Esophagus squamous epithelium (tissue), 5 donors: ENCODE data around the gene TPCN2. TPM values are rescaled to one million over a fixed set of nuclear protein-coding genes. Genes with fewer than 3 reads are reported as not detected.

Experiments
- DNase-seq: peaks from one replicate; lab custom pipeline; 2025; lab: John Stamatoyannopoulos, UW
- H3K27ac ChIP-seq, 4 donors: fragments of 200-600 bp; sonication (generic); one replicate each; pipeline ENCODE4 v1.5.1; 2016 to 2019; ENCODE audit warnings: mild to moderate bottlenecking in 1 of 4
- H3K27me3 ChIP-seq, 4 donors: fragments of 200-600 bp; sonication (generic); 1 replicate in 3 of 4; 2 replicates in 1 of 4; pipeline versions ENCODE4 v1.5.1 to v1.6.0; 2017 to 2021; ENCODE audit warnings: antibody characterized with exemption in 1 of 4
- H3K36me3 ChIP-seq, 3 donors: fragments of 200-600 bp; sonication (generic); one replicate each; pipeline ENCODE4 v1.5.1; 2016 to 2019
- H3K4me1 ChIP-seq, 3 donors: fragments of 200-600 bp; sonication (generic); one replicate each; pipeline ENCODE4 v1.5.1; 2017 to 2019
- H3K4me3 ChIP-seq, 4 donors: fragments of 200-600 bp; sonication (generic); 1 replicate in 3 of 4; 2 replicates in 1 of 4; pipeline ENCODE4 v1.5.1; 2016 to 2019; ENCODE audit warnings: mild to moderate bottlenecking in 2 of 4, moderate library complexity in 1 of 4
- H3K9me3 ChIP-seq, 3 donors: fragments of 200-600 bp; sonication (generic); one replicate each; pipeline ENCODE4 v1.5.1; 2016 to 2019
- CTCF ChIP-seq, 6 experiments: fragments of 450-650 bp in 4 of 6; fragments of 200-600 bp in 2 of 6; sonication (generic) in 2 of 6; IDR thresholded peaks; one replicate each; pipeline ENCODE4 v1.5.1; 2016 to 2019; ENCODE audit warnings: antibody characterized with exemption in 6 of 6, mild to moderate bottlenecking in 4 of 6, moderate library complexity in 4 of 6
- POLR2A ChIP-seq, 4 donors: fragments of 450-650 bp; IDR thresholded peaks; one replicate each; pipeline ENCODE4 v1.6.1; 2017; ENCODE audit warnings: antibody characterized with exemption in 4 of 4, mild to moderate bottlenecking in 4 of 4, moderate library complexity in 3 of 4
- WGBS, 2 donors: methylation state at CpG; one replicate each; pipeline ENCODE4 v1.1.5; 2018; 5-methylcytosine and 5-hydroxymethylcytosine counted together
- intact Hi-C: fragments of 100-400 bp; cut with DNase I; formaldehyde crosslinking; loops from one replicate; pipeline ENCODE4 v1.15.0; 2022
- total RNA-seq, 4 donors: library from RNA; depleted of rRNA; stranded (reverse); fragments of >200 nt; gene quantifications; one replicate each; pipeline ENCODE4 v1.1.0, GENCODE V29; 2016
- donor health status: DM: yes; HTN: yes; CAD: no.

TPCN2 gene
- total RNA-seq, 4 donors from 2014 or later: 7.9 to 12.0 (median 9.1) TPM

DNA sequence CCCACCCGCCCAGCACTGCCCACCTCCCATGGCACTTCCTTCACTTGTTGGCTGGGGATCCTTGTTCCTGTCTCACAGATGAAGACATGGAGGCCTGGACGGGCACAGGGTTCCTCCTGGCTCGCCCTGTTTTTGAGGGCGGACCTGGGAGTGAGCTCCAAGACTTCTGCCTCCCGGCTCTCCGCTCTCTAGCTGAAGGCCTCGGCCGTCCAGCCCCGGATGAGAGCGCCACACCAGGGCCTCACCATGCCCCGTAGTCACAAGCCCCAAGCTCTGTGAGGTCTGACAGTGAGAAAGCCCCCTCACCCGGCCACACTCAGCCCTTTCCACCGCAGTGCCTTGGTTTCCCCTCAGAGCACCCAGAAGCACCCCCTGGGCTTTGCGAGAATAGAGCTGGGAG lies 9.1 kb downstream of the TPCN2 start:
- no peaks in the 10 kb centered on the region for H3K9me3 ChIP-seq
- intact Hi-C loops: no loop called here
- TF ChIP-seq POLR2A (IDR thresholded peaks at IDR 0.05): no peak
- no peak for TF ChIP-seq CTCF (IDR thresholded peaks at IDR 0.05)
- DNase-seq: no peak
- H3K27ac ChIP-seq: no peak overlapping the region
- peaks cover 10 to 88% (median 22%) of the 10 kb centered on the region in 3 donors for H3K36me3 ChIP-seq
- peaks cover 0 to 26% (median 13%) of the 10 kb centered on the region in 3 donors for H3K4me1 ChIP-seq
- 100% methylated on average over 2 of the region's 14 CpGs; no CpG with 5 or more reads in 1 of the 2 donors for WGBS, 2 donors
- H3K4me3 ChIP-seq: no peak overlapping the region
- H3K27me3 ChIP-seq: no peaks in the 10 kb centered on the region

GRCh38 chr11:69058511-69059270 lies 10.0 kb downstream of the TPCN2 start:
- Histone ChIP-seq H3K36me3 (peaks cover 19 to 96% (median 31%) of the 10 kb centered on the region in 3 donors), H3K27me3 (no peaks in the 10 kb centered on the region), H3K27ac (no peak overlapping the region), H3K9me3 (no peaks in the 10 kb centered on the region), H3K4me3 (no peak overlapping the region), H3K4me1 (peaks cover 0 to 18% (median 5%) of the 10 kb centered on the region in 3 donors)
- no peak for DNase-seq
- TF ChIP-seq POLR2A (IDR thresholded peaks at IDR 0.05) (no peak), CTCF (IDR thresholded peaks at IDR 0.05) (no peak)
- intact Hi-C loops: no loop called here
- WGBS, 2 donors: 83 to 95% methylated on average over 9 of the region's 23 CpGs

DNA sequence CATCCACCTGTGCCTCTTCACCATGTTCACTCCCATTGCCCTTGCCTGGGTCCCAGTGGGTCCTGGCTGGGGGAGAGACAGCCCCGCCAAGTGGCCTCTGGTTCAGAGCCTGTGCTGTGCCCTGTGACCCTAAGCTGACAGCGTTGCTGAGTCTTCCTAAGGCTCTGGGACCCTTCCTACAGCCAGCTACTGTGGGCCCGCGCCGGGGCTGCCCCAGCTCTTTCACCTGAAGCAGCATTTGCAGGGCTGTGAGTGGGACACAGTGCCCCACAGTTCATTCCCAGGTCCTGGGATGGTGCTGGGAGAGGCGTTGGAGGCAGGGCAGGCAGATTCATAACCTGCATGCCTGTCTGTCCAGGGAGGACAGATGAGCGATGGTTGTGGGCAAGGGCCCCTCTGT lies 10.7 kb downstream of the TPCN2 start:
- TF ChIP-seq CTCF (IDR thresholded peaks at IDR 0.05): no peak
- TF ChIP-seq POLR2A (IDR thresholded peaks at IDR 0.05): no peak
- Histone ChIP-seq H3K27me3 (no peaks in the 10 kb centered on the region), H3K9me3 (no peaks in the 10 kb centered on the region), H3K27ac (no peak overlapping the region), H3K4me3 (no peak overlapping the region), H3K4me1 (peaks cover 0 to 17% (median 5%) of the 10 kb centered on the region in 3 donors), H3K36me3 (peaks cover 19 to 96% (median 26%) of the 10 kb centered on the region in 3 donors)
- intact Hi-C loops: no loop called here
- 100% methylated on average over 2 of the region's 7 CpGs; no CpG with 5 or more reads in 1 of the 2 donors for WGBS, 2 donors
- no peak for DNase-seq

- Histone ChIP-seq H3K4me1 (peaks cover 0 to 21% (median 5%) of the 10 kb centered on the region in 3 donors), H3K9me3 (no peaks in the 10 kb centered on the region), H3K4me3 (no peak overlapping the region), H3K27me3 (no peaks in the 10 kb centered on the region), H3K36me3 (peaks cover 19 to 95% (median 22%) of the 10 kb centered on the region in 3 donors), H3K27ac (no peak overlapping the region)
- DNase-seq: no peak
- intact Hi-C loops: no loop called here
- no peak for TF ChIP-seq CTCF (IDR thresholded peaks at IDR 0.05)
- TF ChIP-seq POLR2A (IDR thresholded peaks at IDR 0.05): no peak
- 65 to 91% methylated on average over 4 to 12 of the region's 12 CpGs for WGBS, 2 donors
Measured at GRCh38 chr11:69059985-69060384, 11.3 kb downstream of the TPCN2 start.
